HG02840 (cell line): ENCODE measurements around the gene ITPR2.

ENCODE experiments used
- ATAC-seq: cut with Tn5 transposase; IDR thresholded peaks from one replicate; pipeline ENCODE4 v1.9.1; 2021; ENCODE audit warnings: mild to moderate bottlenecking, moderate library complexity, moderate number of reproducible peaks; ENCODE audit not compliant: unreplicated experiment, low FRiP score

Gene ITPR2

DNA sequence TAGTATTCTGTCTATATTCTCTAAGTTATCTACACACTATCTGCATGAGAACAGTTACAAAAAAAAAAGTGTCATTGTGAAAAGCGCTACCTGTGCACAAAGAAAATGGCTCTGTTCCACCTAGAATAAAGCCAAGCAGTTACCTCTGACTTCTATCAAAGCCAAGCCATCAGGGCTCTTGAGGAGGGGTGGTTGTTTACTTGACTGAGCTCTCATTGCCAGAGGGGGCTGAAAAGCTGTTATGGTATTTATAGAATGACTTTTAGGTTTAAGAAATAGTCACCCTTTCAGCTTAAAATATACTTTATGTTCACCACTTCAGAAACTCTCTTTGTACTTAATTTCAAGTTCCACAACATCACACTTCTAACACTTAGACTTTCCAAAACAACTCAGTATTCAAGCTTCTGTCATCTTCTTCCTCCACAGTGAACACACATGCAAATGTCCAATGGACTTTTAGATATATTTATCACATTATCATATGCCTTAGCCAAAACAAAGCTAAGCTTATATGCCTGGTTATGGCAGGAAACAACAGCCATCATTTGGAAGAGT is 7.5 kb downstream of the ITPR2 start:
- ATAC-seq = no peak

DNA sequence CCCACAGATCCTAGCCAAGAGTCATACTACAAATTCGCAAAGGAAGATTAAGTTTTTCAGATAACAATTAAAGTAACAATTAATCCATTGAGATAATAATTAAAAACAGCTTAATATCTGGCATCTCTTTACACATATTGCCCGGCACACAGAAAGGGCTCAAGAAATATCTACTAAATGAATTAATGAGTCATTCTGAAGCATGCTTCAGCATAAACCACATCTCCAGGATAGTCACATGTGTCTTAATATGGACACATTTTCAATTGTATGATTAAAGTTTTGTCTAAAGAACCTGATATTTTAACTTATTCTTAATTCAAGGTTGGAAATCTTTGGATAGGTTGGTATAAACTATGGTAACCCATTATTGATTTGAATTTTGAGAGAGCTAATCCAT is 9.6 kb downstream of the ITPR2 start:
- no peak for ATAC-seq

DNA sequence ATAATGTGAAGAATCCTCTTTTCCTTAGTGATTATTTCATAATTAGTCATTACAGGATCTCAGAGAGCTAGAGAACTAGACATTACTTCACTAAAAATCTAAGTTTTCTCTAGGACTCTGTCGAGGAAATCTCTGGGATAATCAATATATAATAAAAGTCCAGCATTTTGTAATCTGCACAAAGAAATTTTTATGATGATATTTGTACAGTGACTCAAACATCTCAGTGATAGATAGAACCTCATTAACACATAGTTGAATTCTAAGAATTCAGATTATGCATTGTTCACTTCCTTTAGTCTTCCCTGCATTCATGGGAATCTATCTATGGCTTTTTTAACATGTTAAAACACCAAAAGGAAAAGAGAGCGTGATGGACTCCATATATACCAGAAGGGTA is 11.0 kb downstream of the ITPR2 start:
- no peak for ATAC-seq

DNA sequence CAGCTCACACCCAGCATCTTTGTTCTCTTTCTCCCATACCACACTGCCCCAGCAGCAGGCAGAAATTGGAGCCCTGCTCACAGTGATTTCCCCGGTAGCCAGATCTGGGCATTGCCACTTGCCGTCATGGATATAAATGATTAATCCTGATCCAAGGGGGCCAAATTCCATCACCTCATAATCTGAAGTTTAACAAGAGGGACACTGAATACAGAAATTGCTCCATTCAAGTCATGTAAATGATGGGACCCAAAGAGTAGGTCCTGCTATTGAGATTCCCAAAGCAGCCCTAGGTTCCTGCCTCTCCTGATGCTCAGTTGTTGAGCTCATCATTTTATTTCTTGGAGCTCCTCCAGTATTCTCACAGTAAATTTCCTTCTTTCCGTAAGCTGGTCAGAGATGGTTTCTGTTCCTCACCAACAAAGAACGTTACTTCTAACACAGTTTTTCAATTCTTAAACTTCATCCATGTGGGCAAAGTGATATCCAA is 11.7 kb downstream of the ITPR2 start:
- ATAC-seq = no peak

DNA sequence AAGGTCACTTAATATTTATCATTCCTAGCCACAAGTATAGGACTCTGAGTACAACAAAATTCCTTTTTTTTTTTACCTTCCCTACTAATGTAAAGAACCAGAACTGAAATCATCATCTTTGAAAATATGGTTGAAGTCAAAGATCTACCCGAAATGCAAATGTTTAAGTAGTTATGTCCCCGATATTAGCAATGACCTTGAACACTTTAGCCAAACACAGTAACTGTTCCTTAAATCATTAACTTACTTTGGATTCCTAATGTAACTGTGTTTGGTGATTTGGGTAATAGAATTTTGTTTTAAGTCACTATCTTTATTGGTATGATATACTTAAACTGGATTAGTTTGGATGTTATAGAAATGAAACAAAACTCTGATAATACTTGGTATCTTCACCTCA is 14.4 kb downstream of the ITPR2 start:
- ATAC-seq = no peak

DNA sequence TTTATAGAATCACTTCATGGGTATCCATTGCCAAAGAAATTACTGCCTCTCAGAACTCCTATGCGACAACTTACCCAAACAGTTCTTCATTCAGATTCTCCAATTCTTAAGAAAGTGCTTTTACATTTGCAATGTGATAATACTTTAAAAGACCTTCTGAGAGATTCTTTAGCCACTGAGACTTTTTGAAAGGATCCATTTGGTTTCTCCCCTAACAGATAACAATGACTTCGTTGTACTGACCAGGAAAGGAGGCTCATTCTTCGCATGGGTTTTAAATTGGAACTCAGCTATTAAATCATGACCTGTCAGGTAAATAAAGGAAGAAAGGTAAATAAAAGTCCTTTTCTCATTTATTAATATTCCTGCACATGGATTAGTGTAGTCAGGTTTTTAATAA is 14.8 kb downstream of the ITPR2 start:
- no peak for ATAC-seq

DNA sequence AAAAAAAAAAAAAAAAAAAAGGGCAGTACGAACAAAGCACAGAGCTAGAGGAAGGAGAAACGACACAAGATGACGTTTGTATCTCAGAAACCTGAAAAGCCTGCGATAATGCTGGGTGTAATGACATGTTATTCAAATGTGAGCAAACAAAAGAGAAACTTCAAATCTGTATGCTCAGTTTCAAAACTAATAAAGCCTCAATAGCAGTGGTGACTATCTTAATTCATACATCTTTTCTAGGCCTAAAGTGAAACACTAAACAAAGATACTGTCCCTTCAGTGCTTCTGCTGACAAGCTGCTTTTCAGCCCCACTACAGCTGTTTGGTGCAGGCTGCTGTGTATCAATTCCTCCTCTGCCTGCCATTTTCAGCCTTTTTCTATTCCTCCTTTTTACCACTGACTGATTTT is 15.8 kb downstream of the ITPR2 start:
- ATAC-seq = peak; percentile 78

DNA sequence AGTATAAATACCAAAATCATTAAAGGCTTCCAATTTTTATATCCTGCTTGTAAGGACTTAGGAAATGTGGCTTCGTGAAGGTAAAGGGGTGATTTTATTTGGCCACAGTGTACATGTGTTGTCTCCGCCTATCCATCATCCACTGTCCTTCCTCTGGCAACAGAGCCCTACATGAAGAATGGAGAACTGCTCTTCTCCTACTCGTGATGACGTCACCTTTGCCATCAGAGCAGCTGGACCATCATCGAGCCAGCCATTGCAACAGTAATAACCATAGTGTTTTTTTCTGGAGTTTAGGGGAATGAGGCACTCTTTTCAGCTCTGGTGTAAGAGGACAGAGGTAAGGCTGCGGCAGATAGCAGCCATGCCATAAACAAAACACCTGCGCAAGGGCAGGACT is 19.2 kb downstream of the ITPR2 start:
- no peak for ATAC-seq

DNA sequence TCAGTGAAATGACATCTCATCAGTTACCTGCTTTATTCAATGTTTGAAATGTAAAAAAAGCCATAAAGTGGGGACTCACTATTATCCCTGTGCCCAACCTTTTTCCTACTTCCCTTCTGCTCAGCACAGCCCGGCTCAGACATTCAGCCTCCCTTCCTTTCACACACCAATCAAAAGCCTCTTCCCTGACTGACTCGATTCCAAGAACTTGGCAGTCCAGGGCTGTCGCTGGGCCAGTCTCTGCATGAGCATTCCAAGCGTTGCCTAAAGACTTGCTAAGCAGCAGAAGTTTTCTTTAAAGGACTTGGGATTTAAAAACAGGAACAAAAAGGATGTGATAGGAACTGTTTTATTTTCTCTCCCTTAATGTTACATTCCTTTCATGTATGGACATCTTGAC is 22.7 kb downstream of the ITPR2 start:
- no peak for ATAC-seq

DNA sequence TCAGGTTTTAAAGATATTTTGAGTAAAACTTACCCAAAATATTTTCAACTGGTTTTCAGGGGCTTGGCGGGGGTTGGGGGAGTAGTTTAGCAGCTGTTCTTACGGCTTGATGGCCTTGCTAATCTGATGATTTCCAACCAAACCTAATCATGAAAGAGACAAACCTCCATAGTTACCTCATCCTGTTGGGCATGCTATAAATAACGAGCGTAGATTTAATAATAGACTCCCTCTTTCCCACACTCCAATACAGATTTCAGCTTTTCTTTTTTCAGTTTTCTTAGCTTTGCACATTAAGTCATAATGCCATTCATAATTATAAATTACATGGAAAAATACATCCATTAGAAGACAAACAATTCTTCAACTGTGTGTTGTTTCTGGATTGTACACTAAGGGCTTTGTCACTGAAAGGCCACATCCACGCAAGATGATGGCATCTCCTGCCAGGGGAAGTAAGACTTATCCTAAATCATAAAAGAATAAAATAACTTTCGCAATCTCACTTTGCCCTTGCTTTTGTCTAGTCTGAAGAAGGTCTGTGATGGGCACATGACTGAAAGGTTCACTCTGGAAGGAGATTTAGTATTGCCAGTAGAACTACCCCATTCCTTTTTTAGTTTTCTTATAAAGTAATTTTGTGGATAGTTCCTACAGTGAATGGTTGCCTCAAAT is 23.2 kb downstream of the ITPR2 start:
- ATAC-seq = no peak

DNA sequence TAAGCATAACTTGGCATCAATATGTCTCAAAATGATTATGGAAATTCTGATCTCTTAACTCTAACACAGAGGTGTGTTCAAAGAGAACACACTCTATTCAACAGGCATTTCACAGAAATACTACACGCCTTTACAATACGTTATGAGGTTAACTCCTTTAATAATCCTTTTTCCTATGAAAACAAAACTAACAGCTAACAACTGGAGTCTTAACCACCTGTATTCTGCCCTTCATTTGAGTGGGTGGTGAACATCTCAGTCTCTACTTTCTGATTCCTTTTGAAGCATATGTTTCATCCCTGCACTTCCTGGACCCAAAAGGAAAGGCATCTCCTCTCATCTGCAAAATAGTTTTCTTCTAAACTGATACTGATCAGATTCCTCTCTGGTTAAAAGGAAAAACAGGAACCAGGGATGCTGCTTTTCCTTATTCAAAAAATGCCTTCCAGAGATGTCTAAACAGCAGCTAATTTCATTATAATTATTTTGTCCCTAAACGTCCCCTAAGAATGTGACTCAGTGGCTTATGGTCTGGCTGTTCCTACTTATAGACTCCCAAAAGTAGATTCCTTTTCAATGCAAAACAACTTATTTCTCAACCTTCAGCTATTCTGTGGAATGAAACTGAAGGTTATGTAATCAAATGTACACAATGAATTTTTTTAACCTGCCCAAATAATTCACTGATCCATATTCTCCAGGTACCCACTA is 24.1 kb downstream of the ITPR2 start:
- no peak for ATAC-seq

DNA sequence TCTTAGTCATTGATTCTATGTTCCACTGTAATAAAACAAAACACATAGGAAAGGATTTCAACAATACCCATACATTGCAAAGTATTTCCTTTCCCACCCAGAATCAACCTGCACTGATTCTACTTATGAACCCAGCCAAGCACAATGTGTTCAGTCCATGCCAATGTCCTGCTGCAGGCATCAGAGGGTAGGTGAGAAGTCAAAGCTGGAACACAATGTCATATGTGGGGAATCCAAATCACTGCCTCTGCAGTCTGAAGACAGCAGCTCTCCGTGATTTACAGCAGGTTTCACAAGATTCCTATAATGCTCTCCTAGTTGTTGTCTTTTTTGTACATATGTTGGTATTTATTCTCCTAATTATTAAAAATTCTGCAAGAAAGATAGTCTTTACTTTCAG is 25.7 kb downstream of the ITPR2 start:
- ATAC-seq = no peak

DNA sequence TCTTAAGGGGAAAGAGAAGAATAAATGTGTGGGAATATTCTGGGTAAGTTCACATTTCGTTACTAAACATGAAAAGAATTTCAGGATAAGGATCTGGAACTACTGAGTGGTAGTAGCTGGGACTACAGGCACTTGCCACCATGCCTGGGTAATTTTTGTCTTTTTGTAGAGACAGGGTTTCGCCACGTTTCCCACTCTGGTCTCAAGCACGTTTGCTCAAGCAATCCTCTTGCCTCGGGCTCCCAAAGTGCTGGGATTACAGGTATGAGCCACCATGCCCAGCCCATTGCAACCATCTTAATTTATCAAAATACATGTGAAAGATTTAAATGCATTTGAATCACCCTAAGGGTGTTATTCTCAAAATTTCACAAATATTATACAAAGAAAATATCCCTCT is 26.4 kb downstream of the ITPR2 start:
- ATAC-seq = no peak

DNA sequence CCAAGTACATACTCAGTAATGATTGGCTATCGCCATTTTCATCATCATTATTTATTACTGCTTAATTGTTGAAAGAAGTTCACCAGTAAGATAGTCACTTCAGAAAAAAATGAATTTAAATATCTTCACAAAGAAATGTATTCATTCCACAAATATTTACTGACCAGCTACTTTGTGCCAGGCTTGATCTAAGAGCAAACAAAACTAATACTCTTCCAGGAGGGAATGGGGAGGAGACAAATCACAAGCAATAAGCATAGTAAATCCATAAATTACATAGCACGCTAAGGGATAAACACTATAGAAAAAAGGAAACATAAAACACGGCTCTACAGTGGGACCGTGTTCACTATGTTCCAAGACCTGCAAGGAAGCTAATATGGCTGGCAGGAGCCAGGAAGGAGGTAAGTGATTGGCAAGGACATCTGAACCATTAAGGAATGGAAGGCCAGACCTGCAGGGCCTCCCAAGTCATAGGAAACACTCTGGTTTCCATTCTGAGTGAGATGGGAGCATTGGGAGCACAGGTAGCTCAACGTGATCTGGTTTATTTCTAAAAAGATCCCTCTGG is 27.5 kb downstream of the ITPR2 start:
- ATAC-seq = no peak

DNA sequence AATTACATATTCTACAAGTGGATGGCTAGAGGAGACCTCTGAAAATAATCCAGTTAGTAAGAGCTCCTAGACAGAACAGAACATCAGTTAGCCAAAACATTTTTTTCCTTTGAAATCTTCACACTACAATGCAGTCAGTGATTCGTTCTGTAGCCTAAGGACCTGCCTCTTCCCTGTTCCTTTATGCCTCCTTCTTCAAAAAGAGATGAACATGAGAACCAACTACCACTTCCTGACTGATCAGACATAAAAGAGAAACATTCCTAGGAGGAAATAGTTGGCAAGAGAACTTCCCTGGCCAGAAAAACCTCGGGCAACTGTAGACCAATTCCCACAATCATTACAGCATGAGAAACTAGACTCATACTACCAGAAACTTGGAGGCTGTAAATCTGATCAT is 29.4 kb downstream of the ITPR2 start:
- ATAC-seq = no peak

DNA sequence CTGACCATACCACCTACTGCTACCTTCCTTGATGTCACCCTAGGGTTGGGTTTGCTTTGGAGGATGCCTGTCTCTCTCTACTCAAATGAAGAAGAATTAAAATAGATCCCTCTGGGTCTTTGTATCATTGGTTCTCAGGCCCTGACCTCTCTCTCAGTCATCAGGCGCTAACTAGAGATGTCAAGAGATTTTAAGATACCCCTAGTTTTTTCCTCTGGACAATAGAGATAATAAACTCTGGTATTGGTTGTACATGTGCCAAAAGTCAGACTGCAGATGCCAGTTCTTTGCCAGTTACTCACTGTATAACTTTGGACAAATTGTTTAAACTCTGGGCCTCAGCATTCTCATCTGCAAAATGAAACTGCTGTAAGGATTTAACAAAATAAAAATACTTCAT is 31.5 kb downstream of the ITPR2 start:
- no peak for ATAC-seq

DNA sequence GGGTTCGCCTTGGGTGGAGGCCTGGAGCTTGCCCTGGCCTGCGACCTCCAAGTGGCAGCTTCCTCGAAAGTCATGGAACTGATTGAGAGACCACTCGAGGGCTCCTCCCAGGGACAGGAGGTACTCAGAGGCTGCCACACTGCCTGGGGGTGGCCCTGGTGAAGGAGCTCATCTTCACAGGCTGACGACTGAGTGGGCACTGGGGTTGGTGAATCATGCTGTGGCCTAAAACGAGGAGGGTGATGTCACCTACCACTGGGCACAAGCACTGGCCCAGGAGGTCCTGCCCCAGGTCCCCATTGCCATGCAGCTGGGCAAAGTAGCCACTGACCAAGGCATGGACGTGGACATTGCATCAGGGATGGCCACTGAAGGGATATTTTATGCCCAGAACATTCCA is 32.1 kb downstream of the ITPR2 start:
- no peak for ATAC-seq

DNA sequence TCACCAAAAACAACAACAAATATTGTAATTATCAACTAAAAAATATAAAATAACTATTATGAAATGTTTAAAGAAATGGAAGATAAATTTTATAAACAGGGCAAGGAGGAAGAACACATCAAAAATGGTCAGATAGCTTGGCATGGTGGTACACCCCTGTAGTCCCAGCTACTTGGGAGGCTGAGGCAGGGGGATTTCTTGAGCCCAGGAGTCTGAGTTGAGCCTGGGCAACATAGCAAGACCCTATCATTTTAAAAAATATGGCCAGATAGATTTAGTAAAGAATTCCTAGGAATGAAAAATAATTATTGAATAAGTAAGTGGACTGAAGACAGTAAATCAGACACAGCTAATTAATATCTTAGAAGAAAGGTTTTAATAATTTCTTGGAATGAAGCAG is 32.6 kb downstream of the ITPR2 start:
- ATAC-seq = no peak

DNA sequence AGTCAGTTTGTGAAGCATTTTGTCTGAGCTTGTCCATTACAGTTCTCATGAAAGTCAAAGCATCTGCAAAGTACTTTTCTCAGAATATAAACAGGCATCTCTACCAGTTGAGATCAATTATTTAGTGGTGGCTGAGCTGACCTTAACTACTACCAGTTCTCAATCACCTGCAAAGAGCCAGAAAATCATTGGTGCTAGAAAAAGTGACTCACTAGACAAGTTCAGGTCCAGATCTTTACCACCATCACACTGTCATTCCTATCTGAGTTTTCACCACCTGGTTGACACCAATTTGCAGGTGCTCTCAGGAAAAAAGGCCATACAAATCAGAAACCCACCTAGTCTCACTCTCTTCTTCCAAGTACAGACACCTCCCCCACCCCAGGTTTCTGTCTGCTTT is 33.3 kb downstream of the ITPR2 start:
- no peak for ATAC-seq

DNA sequence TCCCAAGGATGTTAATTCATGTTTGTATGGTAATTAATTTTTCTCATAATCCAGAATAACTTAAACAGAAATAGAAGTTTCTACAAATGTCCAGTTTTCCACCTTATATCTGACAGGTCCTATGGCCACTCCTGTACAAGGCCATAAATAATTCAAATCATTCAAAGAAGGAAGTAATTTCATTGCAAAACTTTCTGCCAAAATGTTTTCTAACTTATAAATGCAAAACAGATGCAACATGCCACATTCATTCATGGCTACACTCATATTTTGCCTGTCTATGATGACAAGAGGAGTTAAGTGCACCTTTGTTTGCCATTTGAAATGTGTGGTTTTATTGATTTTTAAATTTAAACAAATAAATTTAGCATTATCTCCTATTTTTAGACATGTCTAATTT is 34.4 kb downstream of the ITPR2 start:
- no peak for ATAC-seq

DNA sequence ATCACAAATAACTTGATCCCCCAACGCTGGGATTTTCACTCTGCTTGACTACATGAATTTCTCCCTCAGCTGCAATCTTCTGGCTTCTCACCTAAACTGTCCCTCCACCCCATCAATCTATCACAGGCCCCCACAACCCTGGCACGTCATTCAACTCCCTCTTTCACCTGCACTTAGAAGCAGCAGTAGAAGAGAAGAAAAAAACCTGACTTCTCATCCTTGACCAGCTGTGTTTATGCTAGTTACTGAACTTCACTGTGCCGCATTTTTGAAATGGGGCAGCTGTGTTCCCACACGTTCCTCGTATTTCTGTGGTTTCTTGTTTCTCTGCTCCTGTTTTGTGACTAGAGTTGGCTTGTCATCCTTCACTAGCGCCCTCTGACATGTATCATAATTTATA is 35.0 kb downstream of the ITPR2 start:
- peak; percentile 70 for ATAC-seq

DNA sequence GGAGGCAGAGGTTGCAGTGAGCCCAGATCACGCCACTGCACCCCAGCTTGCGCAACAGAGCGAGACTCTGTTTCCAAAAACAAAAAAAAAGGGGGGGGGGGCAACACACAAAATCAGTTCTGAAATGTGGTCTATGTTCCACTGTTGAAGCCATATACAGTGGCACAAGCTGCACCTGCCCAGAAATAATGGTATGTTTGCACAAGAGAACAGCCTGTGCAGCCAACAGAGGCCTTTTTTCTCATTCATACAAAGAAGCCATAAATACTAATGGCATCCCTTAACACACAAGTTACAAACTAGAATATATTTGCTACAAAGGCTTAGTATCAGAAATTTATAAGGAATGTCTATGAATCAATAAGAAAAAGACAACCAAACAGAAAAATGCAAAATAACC is 37.1 kb downstream of the ITPR2 start:
- ATAC-seq = no peak
